HFFc6 (cell line): Measurements from ENCODE around the gene BYSL. TPM values are rescaled to one million over a fixed set of nuclear protein-coding genes. Genes with fewer than 3 reads are reported as not detected.

ENCODE experiments used
- DNase-seq: peaks from one replicate; pipeline ENCODE4 v3.0.0-alpha.2; 2018
- H3K27ac Mint-ChIP-seq: 2 replicates; pipeline ENCODE4 v1.8.0; 2020; ENCODE audit warnings: mild to moderate bottlenecking, mixed read lengths
- H3K27me3 Mint-ChIP-seq: 2 replicates; pipeline ENCODE4 v1.8.0; 2021; ENCODE audit warnings: mild to moderate bottlenecking, moderate library complexity, mixed read lengths; ENCODE audit not compliant: insufficient read depth
- H3K36me3 Mint-ChIP-seq: 2 replicates; pipeline ENCODE4 v1.8.0; 2021; ENCODE audit warnings: low read depth, mixed read lengths
- H3K4me1 Mint-ChIP-seq: 2 replicates; pipeline ENCODE4 v1.8.0; 2020; ENCODE audit warnings: low read depth, mixed read lengths
- H3K4me3 Mint-ChIP-seq: 2 replicates; pipeline ENCODE4 v1.8.0; 2020; ENCODE audit warnings: mild to moderate bottlenecking, moderate library complexity, mixed read lengths
- H3K9me3 Mint-ChIP-seq: 2 replicates; pipeline ENCODE4 v1.8.0; 2020; ENCODE audit warnings: mild to moderate bottlenecking, mixed read lengths
- CTCF ChIP-seq: fragments of 200-600 bp; sonication (generic); IDR thresholded peaks from 2 replicates; pipeline ENCODE4 v1.5.0; 2021; ENCODE audit warnings: antibody characterized with exemption, mild to moderate bottlenecking
- total RNA-seq, 6 experiments: library from RNA; stranded (reverse); fragmentation: NEBNext Ultra II Directional; extraction: Animal tissue kit (Norgen Biotek cat#: 25700); gene quantifications; 2 replicates in 1 of 6; 3 replicates in 5 of 6; pipeline ENCODE4 v1.2.3, GENCODE V29; 2021

The BYSL gene
- total RNA-seq, 6 experiments from 2014 or later: 32.3 to 44.3 (median 33.5) TPM

- H3K4me3 Mint-ChIP-seq: no peak overlapping the region; the same call in 1 of the 2 replicates
- TF ChIP-seq CTCF: no peak
- DNase-seq: no peak
- H3K27ac Mint-ChIP-seq: peak overlapping the region; percentile 81
- peaks cover 11% of the 10 kb centered on the region for H3K4me1 Mint-ChIP-seq
- H3K9me3 Mint-ChIP-seq: no peaks in the 10 kb centered on the region
- no peaks in the 10 kb centered on the region for H3K36me3 Mint-ChIP-seq
- 0 out of 2 replicates have a peak, but pooled peaks cover 2% of the 10 kb centered on the region for H3K27me3 Mint-ChIP-seq
Measured at GRCh38 chr6:41896281-41896680, 25.0 kb upstream of the BYSL start.

GRCh38 chr6:41900861-41901260, 20.4 kb upstream of the BYSL start:
- DNase-seq: no peak
- Mint-ChIP-seq H3K36me3 (peaks cover 18% of the 10 kb centered on the region), H3K27me3 (no peaks in the 10 kb centered on the region), H3K27ac (no peak overlapping the region), H3K4me3 (no peak overlapping the region), H3K4me1 (peaks cover 18% of the 10 kb centered on the region), H3K9me3 (no peaks in the 10 kb centered on the region)
- TF ChIP-seq CTCF: no peak

GRCh38 chr6:41901882-41902519, 19.3 kb upstream of the BYSL start:
- no peaks in the 10 kb centered on the region for H3K9me3 Mint-ChIP-seq
- TF ChIP-seq CTCF: peak; percentile 69
- peak; percentile 28 for DNase-seq
- H3K27me3 Mint-ChIP-seq: no peaks in the 10 kb centered on the region
- H3K4me3 Mint-ChIP-seq: no peak overlapping the region
- 0 out of 2 replicates have a peak overlapping the region, but pooled peaks have one; percentile 6 for H3K27ac Mint-ChIP-seq
- H3K4me1 Mint-ChIP-seq: peaks cover 10% of the 10 kb centered on the region
- H3K36me3 Mint-ChIP-seq: peaks cover 24% of the 10 kb centered on the region

- no peak for DNase-seq
- no peaks in the 10 kb centered on the region for H3K27me3 Mint-ChIP-seq
- H3K27ac Mint-ChIP-seq: no peak overlapping the region
- no peaks in the 10 kb centered on the region; the same call in 1 of the 2 replicates for H3K4me1 Mint-ChIP-seq
- no peak for TF ChIP-seq CTCF
- H3K36me3 Mint-ChIP-seq: peaks cover 27% of the 10 kb centered on the region
- H3K4me3 Mint-ChIP-seq: no peak overlapping the region
- H3K9me3 Mint-ChIP-seq: no peaks in the 10 kb centered on the region
Measured at GRCh38 chr6:41909727-41910126, 11.6 kb upstream of the BYSL start.

GRCh38 chr6:41914343-41914742, 7.0 kb upstream of the BYSL start:
- Mint-ChIP-seq H3K9me3 (no peaks in the 10 kb centered on the region), H3K36me3 (peaks cover 25% of the 10 kb centered on the region), H3K4me1 (peaks cover 18% of the 10 kb centered on the region), H3K27me3 (no peaks in the 10 kb centered on the region), H3K4me3 (no peak overlapping the region), H3K27ac (no peak overlapping the region)
- no peak for TF ChIP-seq CTCF
- no peak for DNase-seq
